DOHH2 (cell line): ENCODE data around the gene GOLM1.

Source experiments
- H3F3A ChIP-seq: fragments of 200-600 bp; sonication (generic), shearing (Covaris generic); 2 replicates; pipeline ENCODE4 v1.6.0; 2016; ENCODE audit warnings: antibody characterized with exemption, mild to moderate bottlenecking; ENCODE audit not compliant: control insufficient read depth, insufficient read depth
- H3K27ac ChIP-seq: fragments of 200-600 bp; sonication (generic); 2 replicates; pipeline ENCODE4 v1.5.1; 2014; ENCODE audit warnings: low read depth, mild to moderate bottlenecking, low read length, moderate library complexity
- H3K27me3 ChIP-seq: fragments of 200-600 bp; sonication (generic); 2 replicates; pipeline ENCODE4 v1.6.1; 2014; ENCODE audit warnings: mild to moderate bottlenecking, low read length, mixed read lengths; ENCODE audit not compliant: control insufficient read depth
- H3K36me3 ChIP-seq: fragments of 200-600 bp; sonication (generic); 2 replicates; pipeline ENCODE4 v1.6.1; 2014; ENCODE audit warnings: mild to moderate bottlenecking, low read length, moderate library complexity, mixed read lengths; ENCODE audit not compliant: control insufficient read depth
- H3K4me1 ChIP-seq: fragments of 200-600 bp; sonication (generic); 2 replicates; pipeline ENCODE4 v1.6.1; 2014; ENCODE audit warnings: mild to moderate bottlenecking, low read length, mixed read lengths; ENCODE audit not compliant: control insufficient read depth
- H3K4me2 ChIP-seq: fragments of 200-600 bp; sonication (generic); 2 replicates; pipeline ENCODE4 v1.6.0; 2014; ENCODE audit warnings: mild to moderate bottlenecking, low read length, moderate library complexity
- H3K4me3 ChIP-seq: fragments of 200-600 bp; sonication (generic); 2 replicates; pipeline ENCODE4 v1.5.1; 2014; ENCODE audit warnings: mild to moderate bottlenecking, low read length, mixed read lengths
- H3K79me2 ChIP-seq: fragments of 200-600 bp; sonication (generic); 2 replicates; pipeline ENCODE4 v1.6.1; 2014; ENCODE audit warnings: mild to moderate bottlenecking, low read length, mixed read lengths; ENCODE audit not compliant: control insufficient read depth
- H3K9me2 ChIP-seq: fragments of 200-600 bp; sonication (generic); replicated peaks from 2 replicates; pipeline ENCODE4 v1.6.1; 2014; ENCODE audit warnings: mild to moderate bottlenecking, low read length, mixed read lengths; ENCODE audit not compliant: control insufficient read depth
- H3K9me3 ChIP-seq: fragments of 200-600 bp; sonication (generic); 2 replicates; pipeline ENCODE4 v1.6.1; 2014; ENCODE audit warnings: antibody characterized with exemption, low read length, mixed read lengths; ENCODE audit not compliant: control insufficient read depth, insufficient read depth
- H4K20me1 ChIP-seq: fragments of 200-600 bp; sonication (generic); 2 replicates; pipeline ENCODE4 v1.6.0; 2014; ENCODE audit warnings: low read depth, mild to moderate bottlenecking, antibody characterized with exemption, low read length, moderate library complexity; ENCODE audit not compliant: control insufficient read depth, insufficient read depth
- CTCF ChIP-seq: fragments of 200-600 bp; sonication (generic); IDR thresholded peaks from one replicate; pipeline ENCODE4 v1.5.1; 2014; ENCODE audit warnings: antibody characterized with exemption, mild to moderate bottlenecking, low read depth, low read length; ENCODE audit not compliant: poor library complexity, severe bottlenecking
- EZH2phosphoT487 ChIP-seq: fragments of 200-600 bp; sonication (generic); IDR thresholded peaks from 2 replicates; pipeline ENCODE4 v1.6.1; 2017; ENCODE audit warnings: borderline replicate concordance, mild to moderate bottlenecking, antibody characterized with exemption, low read length, moderate library complexity, mixed read lengths

GOLM1 gene

GRCh38 chr9:85978496-85978895 is 120.9 kb downstream of the GOLM1 start:
- Histone ChIP-seq H3K4me3 (no peak overlapping the region), H3F3A (no peaks in the 10 kb centered on the region), H3K4me2 (no peak overlapping the region), H3K27me3 (no peaks in the 10 kb centered on the region), H3K9me3 (no peaks in the 10 kb centered on the region), H3K27ac (no peak overlapping the region), H3K79me2 (no peaks in the 10 kb centered on the region), H3K36me3 (peaks cover 19% of the 10 kb centered on the region), H4K20me1 (no peaks in the 10 kb centered on the region), H3K4me1 (no peaks in the 10 kb centered on the region), H3K9me2 (no peaks in the 10 kb centered on the region)
- TF ChIP-seq CTCF (no peak), EZH2phosphoT487 (no peak)
